HEK293T (cell line): Measurements from ENCODE around the gene PPIL4.

Source experiments
- CTCF ChIA-PET: fragments of 350-600 bp; formaldehyde crosslinking; extraction: SDS; loops from one replicate; lab custom pipeline; 2021; ENCODE audit warnings: antibody characterized with exemption, inconsistent platforms; lab: Yijun Ruan, JAX
- POLR2A ChIA-PET: fragments of 350-600 bp; formaldehyde crosslinking; extraction: SDS; loops from one replicate; lab custom pipeline; 2020; ENCODE audit warnings: antibody characterized with exemption, inconsistent platforms; lab: Yijun Ruan, JAX
- DNase-seq: peaks from one replicate; pipeline ENCODE4 v3.0.0; 2012; ENCODE audit warnings: mixed read lengths; ENCODE audit errors: extremely low spot score
- ARNT ChIP-seq: fragments of 450-650 bp; IDR thresholded peaks from 2 replicates; pipeline ENCODE4 v1.6.1; 2017; ENCODE audit warnings: mild to moderate bottlenecking
- BHLHE40 ChIP-seq: fragments of 450-650 bp; IDR thresholded peaks from 2 replicates; pipeline ENCODE4 v1.6.1; 2016; ENCODE audit warnings: mild to moderate bottlenecking, moderate library complexity, borderline replicate concordance
- CTBP1 ChIP-seq: fragments of 450-650 bp; IDR thresholded peaks from 2 replicates; pipeline ENCODE4 v1.6.1; 2016; ENCODE audit warnings: borderline replicate concordance
- ELF4 ChIP-seq: fragments of 450-650 bp; IDR thresholded peaks from 2 replicates; pipeline ENCODE4 v1.6.1; 2017; ENCODE audit warnings: antibody characterized with exemption
- FOXA1 ChIP-seq: fragments of 450-650 bp; IDR thresholded peaks from 2 replicates; pipeline ENCODE4 v1.6.1; 2016; ENCODE audit warnings: mild to moderate bottlenecking
- FOXK2 ChIP-seq: fragments of 450-650 bp; IDR thresholded peaks from 2 replicates; pipeline ENCODE4 v1.6.1; 2016; ENCODE audit warnings: mild to moderate bottlenecking
- FOXM1 ChIP-seq: fragments of 450-650 bp; IDR thresholded peaks from 2 replicates; pipeline ENCODE4 v1.6.1; 2017; ENCODE audit warnings: mild to moderate bottlenecking, borderline replicate concordance
- HDGF ChIP-seq: fragments of 450-650 bp; IDR thresholded peaks from 2 replicates; pipeline ENCODE4 v1.6.1; 2017; ENCODE audit warnings: antibody characterized with exemption, borderline replicate concordance
- L3MBTL2 ChIP-seq: fragments of 450-650 bp; conservative IDR thresholded peaks from 2 replicates; pipeline ENCODE4 v1.6.1; 2016; ENCODE audit warnings: mild to moderate bottlenecking
- LEF1 ChIP-seq: fragments of 450-650 bp; IDR thresholded peaks from 2 replicates; pipeline ENCODE4 v1.6.1; 2017; ENCODE audit warnings: mild to moderate bottlenecking, borderline replicate concordance
- NFRKB ChIP-seq: fragments of 450-650 bp; IDR thresholded peaks from 2 replicates; pipeline ENCODE4 v1.6.1; 2016; ENCODE audit warnings: mild to moderate bottlenecking, moderate library complexity
- SP1 ChIP-seq: fragments of 450-650 bp; IDR thresholded peaks from 2 replicates; pipeline ENCODE4 v1.6.1; 2017
- SUZ12 ChIP-seq: fragments of 450-650 bp; IDR thresholded peaks from 2 replicates; pipeline ENCODE4 v1.6.1; 2016; ENCODE audit warnings: mild to moderate bottlenecking
- TARDBP ChIP-seq: fragments of 450-650 bp; IDR thresholded peaks from 2 replicates; pipeline ENCODE4 v1.6.1; 2016
- ZNF384 ChIP-seq: fragments of 450-650 bp; IDR thresholded peaks from 2 replicates; pipeline ENCODE4 v1.6.1; 2016
- TF ChIP-seq, protein P1 (sequence below): fragments of 450-650 bp; IDR thresholded peaks from 2 replicates; pipeline ENCODE4 v1.6.1; 2016

Gene PPIL4

GRCh38 chr6:149458196-149458595 is 87.6 kb downstream of the PPIL4 start:
- ChIA-PET CTCF (no interaction called here), POLR2A (no interaction called here)
- no peak for DNase-seq
- TF ChIP-seq HDGF (no peak), LEF1 (no peak), ZNF384 (no peak), TARDBP (no peak), SP1 (no peak)

GRCh38 chr6:149457316-149457884 is 88.4 kb downstream of the PPIL4 start:
- CTCF ChIA-PET = no interaction called here
- TF ChIP-seq, protein P1, sequence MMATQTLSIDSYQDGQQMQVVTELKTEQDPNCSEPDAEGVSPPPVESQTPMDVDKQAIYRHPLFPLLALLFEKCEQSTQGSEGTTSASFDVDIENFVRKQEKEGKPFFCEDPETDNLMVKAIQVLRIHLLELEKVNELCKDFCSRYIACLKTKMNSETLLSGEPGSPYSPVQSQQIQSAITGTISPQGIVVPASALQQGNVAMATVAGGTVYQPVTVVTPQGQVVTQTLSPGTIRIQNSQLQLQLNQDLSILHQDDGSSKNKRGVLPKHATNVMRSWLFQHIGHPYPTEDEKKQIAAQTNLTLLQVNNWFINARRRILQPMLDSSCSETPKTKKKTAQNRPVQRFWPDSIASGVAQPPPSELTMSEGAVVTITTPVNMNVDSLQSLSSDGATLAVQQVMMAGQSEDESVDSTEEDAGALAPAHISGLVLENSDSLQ = no peak
- TF ChIP-seq LEF1 (no peak), ELF4 (no peak), SUZ12 (no peak), TARDBP (no peak), BHLHE40 (no peak), HDGF (no peak), CTBP1 (no peak), NFRKB (no peak), L3MBTL2 (no peak), FOXM1 (no peak), FOXK2 (no peak), FOXA1 (no peak), SP1 (no peak), ARNT (no peak), ZNF384 (no peak)
- POLR2A ChIA-PET = no interaction called here
- DNase-seq = no peak

DNA sequence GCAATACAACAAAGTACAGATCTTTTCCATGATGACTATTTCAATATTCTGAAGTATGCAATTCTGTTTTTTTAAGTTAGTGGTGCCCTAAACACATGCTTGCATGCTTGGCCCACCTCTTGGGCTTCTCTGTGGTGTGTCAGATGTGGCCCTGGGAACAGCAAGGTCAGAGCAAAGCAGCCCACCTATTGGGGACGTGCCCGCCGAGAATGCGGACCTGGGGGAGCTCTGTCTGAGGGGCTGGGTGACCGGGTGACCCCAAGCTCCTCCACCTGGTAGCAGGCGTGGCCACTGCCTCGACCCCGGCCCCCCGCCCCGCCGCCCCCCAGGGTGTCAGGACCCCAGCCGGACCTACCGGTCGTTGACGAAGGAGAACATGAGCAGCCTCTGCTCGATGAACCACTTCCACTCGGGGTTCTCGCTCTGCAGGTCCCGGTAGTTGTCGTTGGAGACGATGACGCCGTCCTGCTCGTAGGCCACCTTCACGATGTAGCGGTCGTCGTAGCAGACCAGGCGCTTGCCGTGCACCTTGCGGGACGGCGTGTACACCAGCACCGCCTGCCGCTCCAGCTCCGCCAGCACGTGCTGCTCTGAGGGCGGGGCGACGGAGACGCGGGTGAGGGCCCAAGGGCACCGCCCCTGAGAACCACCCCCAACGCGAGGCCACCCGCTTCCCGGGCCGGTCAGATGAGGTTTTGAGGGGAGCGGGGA is 89.4 kb downstream of the PPIL4 start:
- CTCF ChIA-PET = no interaction called here
- TF ChIP-seq, protein P1 = no peak
- TF ChIP-seq ELF4 (no peak), ZNF384 (no peak), BHLHE40 (no peak), CTBP1 (no peak), NFRKB (no peak), ARNT (no peak), FOXM1 (no peak), SP1 (no peak), FOXK2 (no peak), HDGF (no peak), L3MBTL2 (no peak), TARDBP (no peak), LEF1 (no peak), SUZ12 (no peak)
- POLR2A ChIA-PET = no interaction called here
- DNase-seq = no peak

DNA sequence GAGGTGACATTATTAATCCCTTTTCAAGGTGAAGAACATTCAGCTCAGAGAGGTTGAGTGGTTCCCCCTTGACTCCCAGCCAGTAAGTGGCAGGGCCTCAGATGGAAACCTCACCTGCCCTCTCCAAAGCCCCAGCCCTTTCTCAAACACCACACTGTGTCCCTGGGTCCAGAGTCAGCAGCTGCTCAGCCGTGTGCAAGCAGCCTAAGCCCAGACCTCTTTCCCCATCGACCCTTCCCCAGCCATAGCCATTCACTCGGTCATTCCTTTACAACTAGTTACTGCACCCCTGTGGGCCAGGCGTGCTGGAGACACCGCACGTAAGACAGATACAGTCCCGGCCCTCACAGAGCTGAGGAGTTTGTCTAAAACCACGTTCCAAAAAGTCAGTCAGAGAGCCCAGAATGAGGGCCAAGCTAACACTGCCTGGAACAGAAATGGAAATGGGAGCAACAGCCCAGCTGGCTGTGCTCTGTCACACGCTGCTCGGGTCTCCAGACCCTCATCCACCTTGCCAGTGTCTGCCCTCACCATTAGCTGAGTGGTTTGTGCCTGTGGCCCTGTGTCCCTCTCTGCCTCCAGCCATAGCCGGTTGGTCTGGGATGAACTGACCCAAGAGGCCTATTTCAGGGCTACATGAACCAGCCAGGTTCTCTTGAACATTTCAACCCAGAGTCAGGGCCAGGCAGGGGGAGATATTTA is 90.7 kb downstream of the PPIL4 start:
- CTCF ChIA-PET = interaction anchor here (0.6 kb wide), 1 partner anchor 18 kb away, joined by 4 read pairs; no protein-coding TSS in a partner anchor
- TF ChIP-seq LEF1 (no peak), ZNF384 (no peak), HDGF (no peak), FOXM1 (no peak), ELF4 (no peak), CTBP1 (no peak), FOXK2 (no peak), FOXA1 (no peak)
- TF ChIP-seq, protein P1 = no peak

More for the DNA sequence above, 90.7 kb downstream of the PPIL4 start:
- DNase-seq = no peak
- POLR2A ChIA-PET = no interaction called here
